Neural cell (in vitro differentiated cells): Measurements from ENCODE around the gene RPS16. TPM values are rescaled to one million over a fixed set of nuclear protein-coding genes. Genes with fewer than 3 reads are reported as not detected.

Experiments
- H2AFZ ChIP-seq: fragments of 200-600, 300-800 bp; sonication (generic), shearing (Covaris generic); 2 replicates; pipeline ENCODE4 v1.6.0; 2014; ENCODE audit warnings: low read depth, mild to moderate bottlenecking, antibody characterized with exemption, low read length, moderate library complexity
- H3F3A ChIP-seq: fragments of 200-600 bp; shearing (Covaris generic); 2 replicates; pipeline ENCODE4 v1.6.1; 2016; ENCODE audit warnings: mild to moderate bottlenecking, moderate library complexity, mixed read lengths, antibody characterized with exemption, low read length; ENCODE audit not compliant: insufficient read depth, poor library complexity, severe bottlenecking
- H3K27ac ChIP-seq: fragments of 200-600, 300-800 bp; sonication (generic), shearing (Covaris generic); 2 replicates; pipeline ENCODE4 v1.5.1; 2014; ENCODE audit warnings: mild to moderate bottlenecking, low read length, moderate library complexity
- H3K27me3 ChIP-seq: fragments of 300-800, 200-600 bp; sonication (generic), shearing (Covaris generic); 2 replicates; pipeline ENCODE4 v1.6.0; 2014; ENCODE audit warnings: mild to moderate bottlenecking, low read depth, low read length, moderate library complexity; ENCODE audit not compliant: insufficient read depth
- H3K36me3 ChIP-seq: fragments of 300-800, 200-600 bp; sonication (generic), shearing (Covaris generic); 2 replicates; pipeline ENCODE4 v1.5.1; 2014; ENCODE audit warnings: mild to moderate bottlenecking, antibody characterized with exemption, low read length, moderate library complexity; ENCODE audit not compliant: insufficient read depth
- H3K4me2 ChIP-seq: fragments of 300-800, 200-600 bp; sonication (generic), shearing (Covaris generic); 2 replicates; pipeline ENCODE4 v1.6.0; 2014; ENCODE audit warnings: mild to moderate bottlenecking, low read length
- H3K4me3 ChIP-seq: fragments of 300-800, 200-600 bp; sonication (generic), shearing (Covaris generic); 2 replicates; pipeline ENCODE4 v1.5.1; 2014; ENCODE audit warnings: mild to moderate bottlenecking, low read length, moderate library complexity
- H3K79me2 ChIP-seq: fragments of 200-600 bp; shearing (Covaris generic); replicated peaks from 2 replicates; pipeline ENCODE4 v1.6.0; 2014; ENCODE audit warnings: mild to moderate bottlenecking, low read length, moderate library complexity; ENCODE audit not compliant: insufficient read depth
- H3K9ac ChIP-seq: fragments of 300-800, 200-600 bp; sonication (generic), shearing (Covaris generic); 2 replicates; pipeline ENCODE4 v1.6.1; 2016; ENCODE audit warnings: mild to moderate bottlenecking, low read length, mixed read lengths
- H3K9me2 ChIP-seq: fragments of 200-600 bp; shearing (Covaris generic); 2 replicates; pipeline ENCODE4 v1.6.1; 2016; ENCODE audit warnings: mild to moderate bottlenecking, low read length, mixed read lengths; ENCODE audit not compliant: insufficient read depth
- H3K9me3 ChIP-seq: fragments of 200-600, 300-800 bp; sonication (generic), shearing (Covaris generic); 2 replicates; pipeline ENCODE4 v1.6.1; 2016; ENCODE audit warnings: mild to moderate bottlenecking, mixed run types, low read length, moderate library complexity, mixed read lengths
- H4K20me1 ChIP-seq: fragments of 200-600 bp; shearing (Covaris generic); 2 replicates; pipeline ENCODE4 v1.6.1; 2016; ENCODE audit warnings: mild to moderate bottlenecking, mixed run types; ENCODE audit not compliant: insufficient read depth
- CTCF ChIP-seq: fragments of 450-650 bp; IDR thresholded peaks from 2 replicates; pipeline ENCODE4 v1.5.1; 2014; ENCODE audit warnings: antibody characterized with exemption, mild to moderate bottlenecking, moderate library complexity; ENCODE audit not compliant: poor library complexity, severe bottlenecking
- EP300 ChIP-seq: fragments of 450-650 bp; conservative IDR thresholded peaks from 2 replicates; pipeline ENCODE4 v1.6.1; 2014; ENCODE audit warnings: antibody characterized with exemption, mild to moderate bottlenecking, moderate library complexity; ENCODE audit not compliant: poor library complexity, severe bottlenecking
- EZH2 ChIP-seq: fragments of 200-600, 300-800 bp; shearing (Covaris generic), sonication (generic); IDR thresholded peaks from 2 replicates; pipeline ENCODE4 v1.6.1; 2014; ENCODE audit warnings: antibody characterized with exemption, low read length, borderline replicate concordance, mild to moderate bottlenecking; ENCODE audit not compliant: insufficient read depth, poor library complexity, severe bottlenecking
- MXI1 ChIP-seq: fragments of 450-650 bp; conservative IDR thresholded peaks from 2 replicates; pipeline ENCODE4 v1.6.1; 2014; ENCODE audit warnings: antibody characterized with exemption, mild to moderate bottlenecking; ENCODE audit not compliant: poor library complexity, severe bottlenecking
- POLR2AphosphoS5 ChIP-seq: IDR thresholded peaks from 2 replicates; pipeline ENCODE4 v1.6.1; 2012
- RAD21 ChIP-seq: fragments of 450-650 bp; conservative IDR thresholded peaks from 2 replicates; pipeline ENCODE4 v1.6.1; 2014; ENCODE audit warnings: antibody characterized with exemption, mild to moderate bottlenecking, moderate library complexity
- REST ChIP-seq: IDR thresholded peaks from 2 replicates; pipeline ENCODE4 v1.6.1; 2012; ENCODE audit warnings: borderline replicate concordance
- SMC3 ChIP-seq: fragments of 450-650 bp; conservative IDR thresholded peaks from 2 replicates; pipeline ENCODE4 v1.6.1; 2014; ENCODE audit warnings: antibody characterized with exemption, mild to moderate bottlenecking, moderate library complexity; ENCODE audit not compliant: poor library complexity
- TAF1 ChIP-seq: IDR thresholded peaks from 2 replicates; pipeline ENCODE4 v1.6.1; 2012; ENCODE audit warnings: low read depth
- polyA plus RNA-seq: library from polyadenylated mRNA; depleted of rRNA; stranded (reverse); fragments of >200 nt; gene quantifications from 2 replicates; pipeline ENCODE4 v1.2.3, GENCODE V29; 2014

Gene RPS16
- polyA plus RNA-seq, 1 donor from 2014 or later: 22.6 TPM

GRCh38 chr19:39402346-39403300 is 33.1 kb downstream of the RPS16 start:
- H3K27me3 ChIP-seq: peaks cover 22% of the 10 kb centered on the region
- H2AFZ ChIP-seq: no peak overlapping the region
- H3K9me3 ChIP-seq: no peaks in the 10 kb centered on the region
- no peaks in the 10 kb centered on the region for H4K20me1 ChIP-seq
- peak overlapping the region; percentile 59 for H3K4me3 ChIP-seq
- no peaks in the 10 kb centered on the region for H3K9me2 ChIP-seq
- peak overlapping the region; percentile 39 for H3K9ac ChIP-seq
- H3K79me2 ChIP-seq: no peaks in the 10 kb centered on the region
- H3K36me3 ChIP-seq: no peaks in the 10 kb centered on the region
- no peak overlapping the region for H3K27ac ChIP-seq
- TF ChIP-seq RAD21 (no peak), POLR2AphosphoS5 (peak; percentile 27), SMC3 (no peak), CTCF (no peak), MXI1 (peak; percentile 50)
- H3K4me2 ChIP-seq: no peak overlapping the region
- no peaks in the 10 kb centered on the region for H3F3A ChIP-seq

GRCh38 chr19:39401549-39402345 is 34.0 kb downstream of the RPS16 start:
- no peaks in the 10 kb centered on the region for H3F3A ChIP-seq
- no peaks in the 10 kb centered on the region for H3K9me2 ChIP-seq
- no peaks in the 10 kb centered on the region for H3K36me3 ChIP-seq
- H3K27ac ChIP-seq: no peak overlapping the region
- H2AFZ ChIP-seq: no peak overlapping the region
- H3K27me3 ChIP-seq: peaks cover 13% of the 10 kb centered on the region
- TF ChIP-seq MXI1: no peak
- TF ChIP-seq EZH2: no peak
- TF ChIP-seq REST: no peak
- TF ChIP-seq TAF1: no peak
- no peak for TF ChIP-seq SMC3
- no peak for TF ChIP-seq EP300
- TF ChIP-seq RAD21: no peak
- no peak for TF ChIP-seq CTCF
- TF ChIP-seq POLR2AphosphoS5: no peak
- H3K79me2 ChIP-seq: no peaks in the 10 kb centered on the region
- no peaks in the 10 kb centered on the region for H3K9me3 ChIP-seq
- H3K4me2 ChIP-seq: no peak overlapping the region
- no peaks in the 10 kb centered on the region for H4K20me1 ChIP-seq
- peak overlapping the region; percentile 59 for H3K4me3 ChIP-seq
- peak overlapping the region; percentile 39 for H3K9ac ChIP-seq
